Naive thymus-derived CD8-positive, alpha-beta T cell (primary cell): ENCODE results near the gene ATP6V1A. TPM values are rescaled to one million over a fixed set of nuclear protein-coding genes. Genes with fewer than 3 reads are reported as not detected.

Source experiments
- ATAC-seq, 2 donors: fragments of 150-1000 bp; cut with Tn5 transposase in 1 of 2; sonication (Bioruptor Pico), chemical (Tn5 transposase) in 1 of 2; 1 replicate in 1 of 2; 2 replicates in 1 of 2; pipeline ENCODE4 v1.10.0; 2021; ENCODE audit warnings: mild to moderate bottlenecking in 2 of 2, moderate library complexity in 2 of 2
- POLR2A ChIA-PET: fragments of 350-600 bp; sonication (Branson Sonifier 250); formaldehyde crosslinking; loops from one replicate; lab custom pipeline; 2021; ENCODE audit warnings: antibody characterized with exemption; lab: Charles Lee
- DNase-seq, 10 donors: peaks; one replicate each; pipeline versions ENCODE4 v3.0.0 to v3.0.0-alpha.2; 2020 to 2022
- H3K27ac Mint-ChIP-seq, 10 donors: one replicate each; pipeline ENCODE4 v1.8.0; 2020 to 2022; ENCODE audit warnings: mild to moderate bottlenecking in 10 of 10, mixed read lengths in 10 of 10, moderate library complexity in 4 of 10, inconsistent platforms in 1 of 10
- H3K27me3 Mint-ChIP-seq, 5 donors: one replicate each; pipeline ENCODE4 v1.8.0; 2021 to 2022; ENCODE audit warnings: mixed read lengths in 5 of 5
- H3K36me3 Mint-ChIP-seq, 3 donors: one replicate each; pipeline ENCODE4 v1.8.0; 2020 to 2022; ENCODE audit warnings: mixed read lengths in 3 of 3, mild to moderate bottlenecking in 2 of 3, inconsistent platforms in 1 of 3
- H3K4me1 Mint-ChIP-seq, 4 donors: one replicate each; pipeline ENCODE4 v1.8.0; 2021 to 2022; ENCODE audit warnings: mixed read lengths in 4 of 4
- H3K4me3 Mint-ChIP-seq, 10 donors: one replicate each; pipeline ENCODE4 v1.8.0; 2020 to 2022; ENCODE audit warnings: mild to moderate bottlenecking in 10 of 10, mixed read lengths in 10 of 10, moderate library complexity in 6 of 10, inconsistent platforms in 1 of 10
- H3K9me3 Mint-ChIP-seq, 9 donors: one replicate each; pipeline ENCODE4 v1.8.0; 2020 to 2022; ENCODE audit warnings: mixed read lengths in 9 of 9, mild to moderate bottlenecking in 3 of 9, inconsistent platforms in 1 of 9, moderate library complexity in 1 of 9
- polyA plus RNA-seq, 3 donors: library from polyadenylated mRNA; unstranded; fragments of 300-500 nt; fragmentation: Illumina TruSeq; gene quantifications; one replicate each; pipeline ENCODE4 v1.2.3, GENCODE V29; 2021
- total RNA-seq, 8 experiments: library from RNA in 2 of 8; stranded (reverse) in 2 of 8; gene quantifications; one replicate each; pipeline ENCODE4 v1.2.3 and lab custom pipeline; 2021 to 2026

Gene ATP6V1A
- total RNA-seq (10 to 100 TPM; 23.0 to 23.5 TPM), polyA plus RNA-seq (10 to 100 TPM; 29.6 to 36.9 (median 34.8) TPM), total RNA-seq (lab: John Stamatoyannopoulos, UW) (28.0 to 122 (median 53.7) reads per million in 6 experiments)

GRCh38 chr3:113746548-113747282, at the start of gene ATP6V1A:
Gene ATP6V1A (plus strand): TSS chr3:113747035. CDS start chr3:113778754, 31,719 bp downstream.
- POLR2A ChIA-PET = interaction anchor here (0.7 to 3.7 kb wide), 17 partner anchors 8 to 1399 kb away, joined by 3 to 82 read pairs (median 4); partner anchors contain the start of genes GRAMD1C, SPICE1 and USF3
- ATAC-seq = peak; percentile 58 to 61
- Mint-ChIP-seq H3K36me3 (peaks cover 0 to 4% (median 0%) of the 10 kb centered on the region in 3 donors), H3K9me3 (no peaks in the 10 kb centered on the region), H3K4me1 (peaks cover 28 to 71% (median 61%) of the 10 kb centered on the region in 4 donors), H3K4me3 (peak within 1 kb of the TSS; percentile 93 to 100 (median 98)), H3K27me3 (no peaks in the 10 kb centered on the region), H3K27ac (peak within 1 kb of the TSS; percentile 99 to 100 (median 100))
- DNase-seq = peak; percentile 66 to 94 (median 82)

DNA sequence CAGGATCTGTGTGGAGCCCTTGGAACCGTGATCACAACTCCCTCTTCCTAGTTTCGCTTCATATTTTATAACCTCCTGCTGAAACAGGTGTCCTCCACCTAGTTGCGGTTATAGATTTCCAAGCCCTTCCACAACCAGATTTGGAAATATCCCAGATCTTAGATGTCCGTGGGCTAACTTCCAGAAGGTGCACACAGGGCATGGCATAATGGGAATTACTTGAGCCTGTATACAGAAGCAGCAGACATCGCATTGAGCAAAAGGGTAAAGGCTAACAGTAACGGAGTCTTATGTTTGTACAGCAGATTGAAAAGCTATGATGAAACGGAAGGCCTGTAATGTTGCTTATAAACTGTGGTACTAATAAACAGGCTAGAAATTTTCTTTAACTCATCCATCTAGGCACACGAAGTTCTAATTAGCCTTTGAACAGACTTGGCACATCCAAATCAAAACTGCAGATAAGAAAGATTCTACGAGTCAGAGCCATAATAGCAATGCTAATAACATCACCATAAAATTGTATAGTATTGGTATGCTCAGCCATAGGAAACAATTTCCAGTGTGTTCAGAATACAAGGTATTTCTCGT, 49.2 kb upstream of the ATP6V1A start:
- Mint-ChIP-seq H3K36me3 (peaks cover 0 to 5% (median 3%) of the 10 kb centered on the region in 3 donors), H3K4me1 (peaks cover 14 to 34% (median 29%) of the 10 kb centered on the region in 4 donors), H3K9me3 (no peaks in the 10 kb centered on the region), H3K27ac (no peak overlapping the region), H3K4me3 (no peak overlapping the region), H3K27me3 (no peaks in the 10 kb centered on the region)
- POLR2A ChIA-PET = interaction anchor here (1.1 to 7.8 kb wide), 3 partner anchors 17 to 164 kb away, joined by 3 to 82 read pairs (median 5); partner anchors contain the start of genes ATP6V1A and NAA50
- DNase-seq (no peak), ATAC-seq (no peak)

- Mint-ChIP-seq H3K9me3 (no peaks in the 10 kb centered on the region), H3K27ac (peak overlapping the region in 1 of 10 donors; percentile 94), H3K27me3 (no peaks in the 10 kb centered on the region), H3K36me3 (peaks cover 0 to 5% (median under 1%) of the 10 kb centered on the region in 3 donors), H3K4me1 (peaks cover 12 to 30% (median 25%) of the 10 kb centered on the region in 4 donors), H3K4me3 (peak overlapping the region in 2 of 10 donors; percentile 65 to 86)
- DNase-seq = no peak
- no peak for ATAC-seq
- POLR2A ChIA-PET = interaction anchor here (0.7 to 7.8 kb wide), 5 partner anchors 17 to 1016 kb away, joined by 3 to 82 read pairs (median 4); partner anchors contain the start of genes ATP6V1A and NAA50
Observed at GRCh38 chr3:113698213-113698742, 48.6 kb upstream of the ATP6V1A start.

DNA sequence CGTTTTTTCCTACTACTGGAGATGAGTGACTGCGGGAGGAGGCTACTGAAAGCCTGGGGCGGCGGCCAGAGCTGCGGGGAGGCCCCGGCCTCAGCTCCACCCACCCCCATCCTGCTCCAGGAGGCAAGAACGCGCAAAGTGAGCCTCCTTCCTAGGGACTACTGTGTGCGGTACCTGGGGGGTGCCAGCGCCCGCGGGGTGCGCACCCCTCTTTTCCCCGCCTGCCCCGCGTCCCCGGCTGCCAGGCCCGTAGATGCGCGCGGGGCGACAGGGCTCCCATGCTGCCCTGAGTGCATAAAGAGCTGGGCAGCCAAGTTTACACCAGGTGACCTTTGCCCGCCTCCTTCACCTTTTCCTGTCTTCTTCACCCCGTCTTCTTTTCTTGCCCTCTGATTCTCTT, 47.9 kb upstream of the ATP6V1A start:
- no peaks in the 10 kb centered on the region for H3K27me3 Mint-ChIP-seq
- H3K4me1 Mint-ChIP-seq = peaks cover 8 to 23% (median 19%) of the 10 kb centered on the region in 4 donors
- POLR2A ChIA-PET = interaction anchor here (0.7 to 7.8 kb wide), 3 partner anchors 47 to 1016 kb away, joined by 4 to 82 read pairs (median 4); partner anchors contain the start of genes ATP6V1A and NAA50

DNA sequence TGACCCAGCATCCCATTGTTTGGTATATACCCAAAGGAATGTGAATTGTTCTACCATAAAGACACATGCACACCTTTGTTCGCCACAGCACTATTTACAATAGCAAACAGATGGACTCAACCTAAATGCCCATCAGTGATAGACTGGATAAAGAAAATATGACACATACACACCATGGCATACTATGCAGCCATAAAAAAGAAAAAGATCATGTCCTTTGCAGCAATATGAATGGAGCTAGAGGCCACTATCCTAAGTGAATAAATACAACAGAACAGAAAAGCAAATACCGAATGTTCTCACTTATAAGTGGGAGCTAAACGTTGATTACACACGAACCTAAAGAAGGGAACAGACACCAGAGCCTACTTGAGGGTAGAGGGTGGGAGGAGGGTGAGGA, 39.0 kb upstream of the ATP6V1A start:
- Mint-ChIP-seq H3K4me3 (no peak overlapping the region), H3K27ac (no peak overlapping the region), H3K4me1 (peaks cover 0 to 3% (median 0%) of the 10 kb centered on the region in 4 donors), H3K9me3 (peaks cover 0 to 2% (median 0%) of the 10 kb centered on the region in 9 donors), H3K36me3 (peaks cover 0 to 2% (median 0%) of the 10 kb centered on the region in 3 donors), H3K27me3 (peaks cover 14 to 40% (median 20%) of the 10 kb centered on the region in 5 donors)
- DNase-seq (no peak), ATAC-seq (no peak)
- POLR2A ChIA-PET = no interaction called here

More for the DNA sequence above, 47.9 kb upstream of the ATP6V1A start:
- DNase-seq (peak in 4 of 10 donors; percentile 12 to 19 (median 17)), ATAC-seq (no peak)
- Mint-ChIP-seq H3K27ac (peak overlapping the region in 4 of 10 donors; percentile 78 to 94 (median 84)), H3K9me3 (no peaks in the 10 kb centered on the region), H3K36me3 (no peaks in the 10 kb centered on the region), H3K4me3 (peak overlapping the region in 4 of 10 donors; percentile 65 to 87 (median 86))

DNA sequence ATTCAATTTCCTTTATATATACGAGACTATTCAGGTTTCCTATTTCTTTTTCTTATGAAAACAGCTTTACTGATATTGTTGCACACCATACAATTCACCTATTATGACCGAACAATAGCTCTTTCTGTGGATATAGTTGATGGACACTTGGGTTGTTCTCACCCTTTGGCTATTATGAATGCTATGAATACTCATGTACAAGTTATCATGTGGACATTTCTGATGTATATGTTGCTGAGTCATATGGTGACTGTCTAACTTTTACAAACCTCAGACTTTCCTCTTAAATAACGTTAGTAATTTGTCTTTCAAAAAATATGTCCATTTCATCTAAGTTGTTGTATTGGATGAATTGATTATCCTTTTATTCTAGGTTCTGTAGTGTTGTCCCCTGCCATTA, 34.7 kb upstream of the ATP6V1A start:
- Mint-ChIP-seq H3K4me3 (no peak overlapping the region), H3K4me1 (peaks cover 0 to 3% (median 0%) of the 10 kb centered on the region in 4 donors), H3K27ac (no peak overlapping the region), H3K9me3 (peaks cover 0 to under 1% (median 0%) of the 10 kb centered on the region in 9 donors), H3K27me3 (peaks cover 7 to 27% (median 18%) of the 10 kb centered on the region in 5 donors), H3K36me3 (no peaks in the 10 kb centered on the region)
- DNase-seq (no peak), ATAC-seq (no peak)
- POLR2A ChIA-PET = interaction anchor here (0.7 kb wide), 1 partner anchor 26 kb away, joined by 4 read pairs; no protein-coding TSS in a partner anchor

- Mint-ChIP-seq H3K4me1 (peaks cover 0 to 3% (median 0%) of the 10 kb centered on the region in 4 donors), H3K27me3 (peaks cover 0 to 3% (median 0%) of the 10 kb centered on the region in 5 donors), H3K27ac (no peak overlapping the region), H3K36me3 (peaks cover 0 to 9% (median 0%) of the 10 kb centered on the region in 3 donors), H3K9me3 (no peaks in the 10 kb centered on the region), H3K4me3 (no peak overlapping the region)
- no peak for ATAC-seq
- no peak for DNase-seq
- POLR2A ChIA-PET = interaction anchor here (1.1 kb wide), 1 partner anchor 17 kb away, joined by 3 read pairs; no protein-coding TSS in a partner anchor
Observed at GRCh38 chr3:113714702-113715101, 32.1 kb upstream of the ATP6V1A start.

GRCh38 chr3:113717308-113717707, 29.5 kb upstream of the ATP6V1A start:
- DNase-seq (no peak), ATAC-seq (no peak)
- Mint-ChIP-seq H3K4me1 (peaks cover 0 to 13% (median 4%) of the 10 kb centered on the region in 4 donors), H3K9me3 (no peaks in the 10 kb centered on the region), H3K36me3 (peaks cover 0 to 31% (median 8%) of the 10 kb centered on the region in 3 donors), H3K27me3 (no peaks in the 10 kb centered on the region), H3K4me3 (no peak overlapping the region), H3K27ac (peak overlapping the region in 4 of 10 donors; percentile 13 to 71 (median 36))
- POLR2A ChIA-PET = interaction anchor here (0.6 kb wide), 1 partner anchor 38 kb away, joined by 4 read pairs; no protein-coding TSS in a partner anchor

DNA sequence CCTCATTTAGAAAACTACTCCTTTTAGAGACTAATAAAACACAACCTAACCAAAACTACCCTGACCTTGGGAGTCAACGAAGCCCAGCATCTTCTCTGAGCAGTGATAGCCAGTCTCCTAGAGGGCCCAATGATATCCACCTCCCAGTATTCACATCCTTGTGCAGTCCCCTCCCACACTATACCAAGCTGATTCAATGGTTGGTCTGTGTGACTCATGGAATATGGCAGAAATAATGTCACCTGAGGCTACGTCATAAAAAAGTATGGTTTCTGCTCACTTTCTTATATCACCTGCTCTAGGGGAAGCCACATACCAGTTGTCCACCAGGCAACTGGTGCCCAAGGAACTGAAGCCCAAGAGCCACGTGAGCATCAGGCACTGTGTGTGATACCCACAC, 29.0 kb upstream of the ATP6V1A start:
- DNase-seq = no peak
- ATAC-seq = no peak
- Mint-ChIP-seq H3K9me3 (no peaks in the 10 kb centered on the region), H3K27ac (peak overlapping the region in 8 of 10 donors; percentile 3 to 66 (median 29)), H3K4me1 (peaks cover 0 to 11% (median 4%) of the 10 kb centered on the region in 4 donors), H3K27me3 (no peaks in the 10 kb centered on the region), H3K36me3 (peaks cover 0 to 36% (median 8%) of the 10 kb centered on the region in 3 donors), H3K4me3 (peak overlapping the region in 1 of 10 donors; percentile 14)
- POLR2A ChIA-PET = interaction anchor here (0.5 kb wide), 1 partner anchor 14 kb away, joined by 6 read pairs; no protein-coding TSS in a partner anchor

- DNase-seq = no peak
- no peaks in the 10 kb centered on the region for H3K9me3 Mint-ChIP-seq
- POLR2A ChIA-PET = no interaction called here
- no peaks in the 10 kb centered on the region for H3K27me3 Mint-ChIP-seq
- H3K27ac Mint-ChIP-seq = no peak overlapping the region
- H3K4me1 Mint-ChIP-seq = peaks cover 0 to 17% (median 7%) of the 10 kb centered on the region in 4 donors
- no peak overlapping the region for H3K4me3 Mint-ChIP-seq
- peaks cover 0 to 48% (median 11%) of the 10 kb centered on the region in 3 donors for H3K36me3 Mint-ChIP-seq
- ATAC-seq = no peak
Observed at GRCh38 chr3:113719294-113719693, 27.5 kb upstream of the ATP6V1A start.

- H3K36me3 Mint-ChIP-seq = peaks cover 0 to 49% (median 11%) of the 10 kb centered on the region in 3 donors
- no peak overlapping the region for H3K4me3 Mint-ChIP-seq
- H3K4me1 Mint-ChIP-seq = peaks cover 3 to 17% (median 10%) of the 10 kb centered on the region in 4 donors
- no peaks in the 10 kb centered on the region for H3K27me3 Mint-ChIP-seq
- ATAC-seq (no peak), DNase-seq (no peak)
- H3K27ac Mint-ChIP-seq = no peak overlapping the region
- no peaks in the 10 kb centered on the region for H3K9me3 Mint-ChIP-seq
- POLR2A ChIA-PET = no interaction called here
Observed at GRCh38 chr3:113719758-113720157, 27.1 kb upstream of the ATP6V1A start.

GRCh38 chr3:113721636-113722035, 25.2 kb upstream of the ATP6V1A start:
- H3K9me3 Mint-ChIP-seq = no peaks in the 10 kb centered on the region
- DNase-seq (no peak), ATAC-seq (no peak)
- no peak overlapping the region for H3K4me3 Mint-ChIP-seq
- H3K27ac Mint-ChIP-seq = peak overlapping the region in 7 of 10 donors; percentile 0 to 76 (median 34)
- H3K36me3 Mint-ChIP-seq = peaks cover 0 to 53% (median 11%) of the 10 kb centered on the region in 3 donors
- H3K27me3 Mint-ChIP-seq = no peaks in the 10 kb centered on the region
- H3K4me1 Mint-ChIP-seq = peaks cover 4 to 21% (median 12%) of the 10 kb centered on the region in 4 donors
- POLR2A ChIA-PET = no interaction called here
